ENCODE data around the gene ABR. TPM values are rescaled to one million over a fixed set of nuclear protein-coding genes. Genes with fewer than 3 reads are reported as not detected.

Gene ABR
- total and polyA plus RNA-seq, 2 of the 13 experiments (the other 11 are each of a cell fraction or from before 2014, with no cell fraction given) = 12.4 to 40.4 TPM

DNA sequence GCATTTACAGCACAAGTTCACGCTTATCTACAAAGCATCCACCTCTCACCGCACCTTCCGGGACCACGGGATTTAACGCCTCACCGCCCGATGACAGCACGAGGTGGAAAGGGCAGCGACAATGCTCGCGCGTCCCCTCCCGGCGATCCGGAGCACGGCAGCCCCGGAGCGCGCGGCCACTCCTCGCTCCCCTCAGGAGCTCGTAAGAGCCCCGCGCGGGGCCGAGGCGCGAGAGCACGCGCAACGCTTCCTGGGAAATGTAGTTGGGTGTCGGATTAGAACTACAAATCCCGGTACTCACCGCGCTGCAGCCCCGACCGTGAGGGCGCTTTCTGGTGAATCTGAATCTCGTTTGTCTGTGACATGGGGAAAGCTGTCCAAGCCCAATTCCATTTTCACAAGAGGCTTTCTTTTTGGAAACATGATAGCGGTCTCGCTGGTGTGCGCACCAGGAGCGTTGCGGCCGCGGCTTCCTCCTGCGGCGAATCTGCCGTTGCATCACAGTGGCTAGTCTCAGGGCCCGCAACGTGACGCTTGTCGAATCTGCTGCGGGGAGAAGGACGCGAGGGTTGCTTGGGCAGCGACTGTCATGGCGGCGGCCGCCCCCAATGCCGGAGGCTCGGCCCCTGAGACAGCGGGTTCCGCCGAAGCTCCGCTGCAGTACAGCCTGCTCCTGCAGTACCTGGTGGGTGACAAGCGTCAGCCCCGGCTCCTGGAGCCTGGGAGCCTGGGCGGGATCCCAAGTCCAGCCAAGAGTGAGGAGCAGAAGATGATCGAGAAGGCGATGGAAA is 183.0 kb downstream of the ABR start, which contains the start of gene TIMM22 (continued):
- TF ChIP-seq, protein P1, sequence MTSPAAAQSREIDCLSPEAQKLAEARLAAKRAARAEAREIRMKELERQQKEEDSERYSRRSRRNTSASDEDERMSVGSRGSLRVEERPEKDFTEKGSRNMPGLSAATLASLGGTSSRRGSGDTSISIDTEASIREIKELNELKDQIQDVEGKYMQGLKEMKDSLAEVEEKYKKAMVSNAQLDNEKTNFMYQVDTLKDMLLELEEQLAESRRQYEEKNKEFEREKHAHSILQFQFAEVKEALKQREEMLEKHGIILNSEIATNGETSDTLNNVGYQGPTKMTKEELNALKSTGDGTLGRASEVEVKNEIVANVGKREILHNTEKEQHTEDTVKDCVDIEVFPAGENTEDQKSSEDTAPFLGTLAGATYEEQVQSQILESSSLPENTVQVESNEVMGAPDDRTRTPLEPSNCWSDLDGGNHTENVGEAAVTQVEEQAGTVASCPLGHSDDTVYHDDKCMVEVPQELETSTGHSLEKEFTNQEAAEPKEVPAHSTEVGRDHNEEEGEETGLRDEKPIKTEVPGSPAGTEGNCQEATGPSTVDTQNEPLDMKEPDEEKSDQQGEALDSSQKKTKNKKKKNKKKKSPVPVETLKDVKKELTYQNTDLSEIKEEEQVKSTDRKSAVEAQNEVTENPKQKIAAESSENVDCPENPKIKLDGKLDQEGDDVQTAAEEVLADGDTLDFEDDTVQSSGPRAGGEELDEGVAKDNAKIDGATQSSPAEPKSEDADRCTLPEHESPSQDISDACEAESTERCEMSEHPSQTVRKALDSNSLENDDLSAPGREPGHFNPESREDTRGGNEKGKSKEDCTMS (CRISPR knock-in tag; conservative IDR thresholded peaks at IDR 0.05) = 0 out of 2 replicates have a peak, but pooled peaks have one; percentile 19
- TF ChIP-seq ZNF432 (CRISPR knock-in tag; IDR thresholded peaks at IDR 0.05; ENCODE audit: borderline replicate concordance) (no peak), ZFX (CRISPR knock-in tag; IDR thresholded peaks at IDR 0.05; ENCODE audit: low read depth) (peak; percentile 93), ZNF572 (CRISPR knock-in tag; IDR thresholded peaks at IDR 0.05) (peak; percentile 93), ZNF619 (CRISPR knock-in tag; IDR thresholded peaks at IDR 0.05) (peak; percentile 91; the same call in 1 of the 2 replicates), SNRNP70 (IDR thresholded peaks at IDR 0.05; ENCODE audit: low read depth, low read length) (no peak), SALL1 (CRISPR knock-in tag; IDR thresholded peaks at IDR 0.05) (peak; percentile 78), RXRB (CRISPR knock-in tag; IDR thresholded peaks at IDR 0.05; ENCODE audit: borderline replicate concordance) (peak; percentile 46), ZNF772 (CRISPR knock-in tag; IDR thresholded peaks at IDR 0.05) (peak; percentile 84), GATAD2A (CRISPR knock-in tag; IDR thresholded peaks at IDR 0.05) (no peak; the same call in none of the 2 replicates), DDIT3 (CRISPR knock-in tag; IDR thresholded peaks at IDR 0.05) (no peak), MIER2 (CRISPR knock-in tag; IDR thresholded peaks at IDR 0.05) (peak; percentile 59; the same call in 1 of the 2 replicates), FOXJ3 (CRISPR knock-in tag; IDR thresholded peaks at IDR 0.05; ENCODE audit: borderline replicate concordance) (peak; percentile 57; the same call in 1 of the 2 replicates), NFE2 (CRISPR knock-in tag; IDR thresholded peaks at IDR 0.05) (0 out of 2 replicates have a peak, but pooled peaks have one; percentile 35), PHF21A (CRISPR knock-in tag; IDR thresholded peaks at IDR 0.05) (peak; percentile 82), ZXDC (CRISPR knock-in tag; IDR thresholded peaks at IDR 0.05) (peak; percentile 4; the same call in 1 of the 2 replicates), MXI1 (IDR thresholded peaks at IDR 0.05; ENCODE audit: borderline replicate concordance, low read depth, low read length) (peak; percentile 90; the same call in 2 of the 3 replicates)
- TF ChIP-seq, protein P2, sequence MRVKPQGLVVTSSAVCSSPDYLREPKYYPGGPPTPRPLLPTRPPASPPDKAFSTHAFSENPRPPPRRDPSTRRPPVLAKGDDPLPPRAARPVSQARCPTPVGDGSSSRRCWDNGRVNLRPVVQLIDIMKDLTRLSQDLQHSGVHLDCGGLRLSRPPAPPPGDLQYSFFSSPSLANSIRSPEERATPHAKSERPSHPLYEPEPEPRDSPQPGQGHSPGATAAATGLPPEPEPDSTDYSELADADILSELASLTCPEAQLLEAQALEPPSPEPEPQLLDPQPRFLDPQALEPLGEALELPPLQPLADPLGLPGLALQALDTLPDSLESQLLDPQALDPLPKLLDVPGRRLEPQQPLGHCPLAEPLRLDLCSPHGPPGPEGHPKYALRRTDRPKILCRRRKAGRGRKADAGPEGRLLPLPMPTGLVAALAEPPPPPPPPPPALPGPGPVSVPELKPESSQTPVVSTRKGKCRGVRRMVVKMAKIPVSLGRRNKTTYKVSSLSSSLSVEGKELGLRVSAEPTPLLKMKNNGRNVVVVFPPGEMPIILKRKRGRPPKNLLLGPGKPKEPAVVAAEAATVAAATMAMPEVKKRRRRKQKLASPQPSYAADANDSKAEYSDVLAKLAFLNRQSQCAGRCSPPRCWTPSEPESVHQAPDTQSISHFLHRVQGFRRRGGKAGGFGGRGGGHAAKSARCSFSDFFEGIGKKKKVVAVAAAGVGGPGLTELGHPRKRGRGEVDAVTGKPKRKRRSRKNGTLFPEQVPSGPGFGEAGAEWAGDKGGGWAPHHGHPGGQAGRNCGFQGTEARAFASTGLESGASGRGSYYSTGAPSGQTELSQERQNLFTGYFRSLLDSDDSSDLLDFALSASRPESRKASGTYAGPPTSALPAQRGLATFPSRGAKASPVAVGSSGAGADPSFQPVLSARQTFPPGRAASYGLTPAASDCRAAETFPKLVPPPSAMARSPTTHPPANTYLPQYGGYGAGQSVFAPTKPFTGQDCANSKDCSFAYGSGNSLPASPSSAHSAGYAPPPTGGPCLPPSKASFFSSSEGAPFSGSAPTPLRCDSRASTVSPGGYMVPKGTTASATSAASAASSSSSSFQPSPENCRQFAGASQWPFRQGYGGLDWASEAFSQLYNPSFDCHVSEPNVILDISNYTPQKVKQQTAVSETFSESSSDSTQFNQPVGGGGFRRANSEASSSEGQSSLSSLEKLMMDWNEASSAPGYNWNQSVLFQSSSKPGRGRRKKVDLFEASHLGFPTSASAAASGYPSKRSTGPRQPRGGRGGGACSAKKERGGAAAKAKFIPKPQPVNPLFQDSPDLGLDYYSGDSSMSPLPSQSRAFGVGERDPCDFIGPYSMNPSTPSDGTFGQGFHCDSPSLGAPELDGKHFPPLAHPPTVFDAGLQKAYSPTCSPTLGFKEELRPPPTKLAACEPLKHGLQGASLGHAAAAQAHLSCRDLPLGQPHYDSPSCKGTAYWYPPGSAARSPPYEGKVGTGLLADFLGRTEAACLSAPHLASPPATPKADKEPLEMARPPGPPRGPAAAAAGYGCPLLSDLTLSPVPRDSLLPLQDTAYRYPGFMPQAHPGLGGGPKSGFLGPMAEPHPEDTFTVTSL (CRISPR knock-in tag; IDR thresholded peaks at IDR 0.05; ENCODE audit: borderline replicate concordance) = 0 out of 2 replicates have a peak, but pooled peaks have one; percentile 59
